ENCODE results near the gene PHF1.

The PHF1 gene

GRCh38 chr6:33438978-33439594 lies 28.3 kb downstream of the PHF1 start:
- Histone ChIP-seq H3K4me1 (ENCODE audit: control insufficient read depth, insufficient read depth, low read length) (no peaks in the 10 kb centered on the region), H3K4me3 (ENCODE audit: low read depth, low read length) (no peak overlapping the region), H3K36me3 (ENCODE audit: control insufficient read depth in 2 of 2, insufficient read depth in 1 of 2, low read length in 2 of 2) (peaks cover 8 to 58% of the 10 kb centered on the region in 2 experiments; a peak in 2 of 3 replicates), H3K27ac (ENCODE audit: extremely low read depth, low read depth, low read length) (no peak overlapping the region), H3K9me3 (ENCODE audit: control insufficient read depth, insufficient read depth, low read depth, low read length) (no peaks in the 10 kb centered on the region)
- POLR2A ChIA-PET = interaction anchor here (2.2 kb wide), 1 partner anchor 8 kb away, joined by 12 read pairs; no protein-coding TSS in a partner anchor
- CTCF ChIA-PET = no interaction called here
- TF ChIP-seq ZNF830 (tag by site-specific recombination; IDR thresholded peaks at IDR 0.05; ENCODE audit: low read depth) = no peak
- TF ChIP-seq REST (tag by site-specific recombination; IDR thresholded peaks at IDR 0.05) = no peak

GRCh38 chr6:33439956-33440648 lies 29.3 kb downstream of the PHF1 start:
- POLR2A ChIA-PET = interaction anchor here (0.9 to 2.2 kb wide), 2 partner anchors 9 to 14 kb away, joined by 4 to 12 read pairs; partner anchors contain the start of gene ZBTB9
- CTCF ChIA-PET = interaction anchor here (2.2 kb wide), 1 partner anchor 14 kb away, joined by 10 read pairs; no protein-coding TSS in a partner anchor
- no peak overlapping the region for H3K4me3 ChIP-seq (ENCODE audit: low read depth, low read length)
- no peak overlapping the region for H3K27ac ChIP-seq (ENCODE audit: extremely low read depth, low read depth, low read length)
- H3K4me1 ChIP-seq (ENCODE audit: control insufficient read depth, insufficient read depth, low read length) = no peaks in the 10 kb centered on the region
- H3K9me3 ChIP-seq (ENCODE audit: control insufficient read depth, insufficient read depth, low read depth, low read length) = no peaks in the 10 kb centered on the region
- no peak for TF ChIP-seq OSR2 (tag by site-specific recombination; IDR thresholded peaks at IDR 0.05)
- TF ChIP-seq BCL11B (tag by site-specific recombination; IDR thresholded peaks at IDR 0.05; ENCODE audit: low read depth) = no peak
- TF ChIP-seq ZNF335 (tag by site-specific recombination; conservative IDR thresholded peaks at IDR 0.05) = no peak
- no peak for TF ChIP-seq ZNF169 (tag by site-specific recombination; IDR thresholded peaks at IDR 0.05)
- TF ChIP-seq BCL11A (tag by site-specific recombination; IDR thresholded peaks at IDR 0.05; ENCODE audit: low read depth) = no peak
- TF ChIP-seq SCRT1 (tag by site-specific recombination; IDR thresholded peaks at IDR 0.05; ENCODE audit: borderline replicate concordance) = no peak
- peak; percentile 74 for TF ChIP-seq ZFHX2 (tag by site-specific recombination; conservative IDR thresholded peaks at IDR 0.05)
- TF ChIP-seq ZNF707 (tag by site-specific recombination; IDR thresholded peaks at IDR 0.05) = no peak
- no peak for TF ChIP-seq ZNF768 (tag by site-specific recombination; IDR thresholded peaks at IDR 0.05)
- TF ChIP-seq ZNF248 (tag by site-specific recombination; IDR thresholded peaks at IDR 0.05) = no peak
- peak; percentile 58; the same call in 1 of the 2 replicates for TF ChIP-seq ZNF398 (tag by site-specific recombination; IDR thresholded peaks at IDR 0.05)
- TF ChIP-seq ZNF19 (tag by site-specific recombination; IDR thresholded peaks at IDR 0.05; ENCODE audit: low read depth) = no peak
- no peak for TF ChIP-seq KLF1 (tag by site-specific recombination; IDR thresholded peaks at IDR 0.05)
- TF ChIP-seq ZNF274 (IDR thresholded peaks at IDR 0.05; ENCODE audit: low read length) = no peak
- TF ChIP-seq ZNF274 (tag by site-specific recombination; IDR thresholded peaks at IDR 0.05; ENCODE audit: borderline replicate concordance) = no peak
- no peak for TF ChIP-seq ZNF350 (tag by site-specific recombination; IDR thresholded peaks at IDR 0.05)
- TF ChIP-seq ZNF561 (tag by site-specific recombination; IDR thresholded peaks at IDR 0.05; ENCODE audit: borderline replicate concordance) = no peak
- no peak for TF ChIP-seq ZBTB1 (tag by site-specific recombination; IDR thresholded peaks at IDR 0.05)
- TF ChIP-seq RBAK (tag by site-specific recombination; IDR thresholded peaks at IDR 0.05) = no peak
- TF ChIP-seq ZNF639 (tag by site-specific recombination; IDR thresholded peaks at IDR 0.05) = no peak
- no peak for TF ChIP-seq HOXC10 (CRISPR knock-in tag; IDR thresholded peaks at IDR 0.05)
- peak; percentile 73; the same call in 1 of the 2 replicates for TF ChIP-seq EGR2 (tag by site-specific recombination; IDR thresholded peaks at IDR 0.05; ENCODE audit: low read depth)
- TF ChIP-seq ZNF239 (tag by site-specific recombination; IDR thresholded peaks at IDR 0.05) = no peak
- no peak for TF ChIP-seq ZNF174 (tag by site-specific recombination; IDR thresholded peaks at IDR 0.05)
- no peak for TF ChIP-seq ZNF302 (tag by site-specific recombination; IDR thresholded peaks at IDR 0.05; ENCODE audit: low read depth)
- peak; percentile 63 for TF ChIP-seq ZNF366 (tag by site-specific recombination; conservative IDR thresholded peaks at IDR 0.05)
- TF ChIP-seq ZNF354C (tag by site-specific recombination; IDR thresholded peaks at IDR 0.05; ENCODE audit: borderline replicate concordance, low read depth) = no peak
- H3K36me3 ChIP-seq (ENCODE audit: control insufficient read depth in 2 of 2, insufficient read depth in 1 of 2, low read length in 2 of 2) = peaks cover 8 to 67% of the 10 kb centered on the region in 2 experiments; a peak in 2 of 3 replicates
